Spleen (tissue), 7 donors: Measurements from ENCODE around the gene COL4A2.

Source experiments
- POLR2AphosphoS5 ChIP-seq, 3 donors: sonication (generic); formaldehyde crosslinking; IDR thresholded peaks; one replicate each; pipeline ENCODE4 v1.5.1; 2017; ENCODE audit warnings: antibody characterized with exemption in 3 of 3
- TF ChIP-seq, protein P1 (sequence below), 11 experiments: fragments of 200-600 bp in 7 of 11; fragments of 450-650 bp in 4 of 11; sonication (generic) in 4 of 11; IDR thresholded peaks in 8 of 11; conservative IDR thresholded peaks in 3 of 11; 1 replicate in 7 of 11; 2 replicates in 4 of 11; pipeline versions ENCODE4 v1.4.0 to v1.8.0; 2016 to 2021; ENCODE audit warnings: antibody characterized with exemption in 11 of 11, inconsistent platforms in 4 of 11, mild to moderate bottlenecking in 1 of 11
- donor health status: DM: no; HTN: no; CAD: no; lungs with moderate emphysema.
- donor health status: DM: no; HTN: no; CAD: no.
- donor health status: DM: no; HTN: no; CAD: no.

DNA sequence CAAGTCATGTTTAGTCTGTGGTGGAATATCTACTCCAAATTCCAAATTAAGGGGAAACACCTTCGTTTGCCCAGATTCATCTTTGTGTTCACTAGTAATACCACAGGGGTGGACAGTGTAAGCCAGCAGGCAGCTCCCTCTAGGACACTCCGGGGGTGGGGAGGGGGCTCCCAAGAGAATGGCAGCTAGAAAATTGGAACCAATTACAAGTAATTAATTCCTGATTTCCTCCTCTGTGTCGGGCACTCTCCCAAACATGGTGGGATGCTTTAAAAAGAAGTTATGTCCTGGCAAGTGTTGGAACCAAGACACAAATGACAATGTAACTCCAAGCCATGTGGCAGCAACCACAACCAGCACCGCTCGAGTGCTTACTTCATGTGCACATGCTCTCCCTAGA lies 6.0 kb upstream of the COL4A2 start:
- TF ChIP-seq, protein P1, sequence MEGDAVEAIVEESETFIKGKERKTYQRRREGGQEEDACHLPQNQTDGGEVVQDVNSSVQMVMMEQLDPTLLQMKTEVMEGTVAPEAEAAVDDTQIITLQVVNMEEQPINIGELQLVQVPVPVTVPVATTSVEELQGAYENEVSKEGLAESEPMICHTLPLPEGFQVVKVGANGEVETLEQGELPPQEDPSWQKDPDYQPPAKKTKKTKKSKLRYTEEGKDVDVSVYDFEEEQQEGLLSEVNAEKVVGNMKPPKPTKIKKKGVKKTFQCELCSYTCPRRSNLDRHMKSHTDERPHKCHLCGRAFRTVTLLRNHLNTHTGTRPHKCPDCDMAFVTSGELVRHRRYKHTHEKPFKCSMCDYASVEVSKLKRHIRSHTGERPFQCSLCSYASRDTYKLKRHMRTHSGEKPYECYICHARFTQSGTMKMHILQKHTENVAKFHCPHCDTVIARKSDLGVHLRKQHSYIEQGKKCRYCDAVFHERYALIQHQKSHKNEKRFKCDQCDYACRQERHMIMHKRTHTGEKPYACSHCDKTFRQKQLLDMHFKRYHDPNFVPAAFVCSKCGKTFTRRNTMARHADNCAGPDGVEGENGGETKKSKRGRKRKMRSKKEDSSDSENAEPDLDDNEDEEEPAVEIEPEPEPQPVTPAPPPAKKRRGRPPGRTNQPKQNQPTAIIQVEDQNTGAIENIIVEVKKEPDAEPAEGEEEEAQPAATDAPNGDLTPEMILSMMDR (IDR thresholded peaks at IDR 0.05 in 8 of 11, conservative IDR thresholded peaks at IDR 0.05 in 3 of 11) = no peak
- TF ChIP-seq POLR2AphosphoS5 (IDR thresholded peaks at IDR 0.05) = no peak
